Neural progenitor cell (in vitro differentiated cells): ENCODE results near the gene COG2. TPM values are rescaled to one million over a fixed set of nuclear protein-coding genes. Genes with fewer than 3 reads are reported as not detected.
"Not testable (repeated sequence)": the region's sequence is repeated elsewhere in the genome, so short reads cannot be mapped to it uniquely, and the experiment has no call there.

Experiments used
- DNase-seq: peaks from one replicate; pipeline ENCODE4 v3.0.0-alpha.2; 2016; ENCODE audit warnings: low spot score
- H2AFZ ChIP-seq: fragments of 200-600 bp; sonication (generic); replicated peaks from 2 replicates; pipeline ENCODE4 v1.6.1; 2016; ENCODE audit warnings: antibody characterized with exemption
- H3F3A ChIP-seq: fragments of 200-600 bp; sonication (generic); 2 replicates; pipeline ENCODE4 v1.6.1; 2016; ENCODE audit warnings: antibody characterized with exemption, low read depth
- H3K27ac ChIP-seq: fragments of 200-600 bp; sonication (generic); 2 replicates; pipeline ENCODE4 v1.5.1; 2016; ENCODE audit warnings: mild to moderate bottlenecking
- H3K27me3 ChIP-seq: fragments of 200-600 bp; sonication (generic); 2 replicates; pipeline ENCODE4 v1.6.1; 2016; ENCODE audit warnings: mild to moderate bottlenecking, moderate library complexity
- H3K36me3 ChIP-seq: fragments of 200-600 bp; sonication (generic); 2 replicates; pipeline ENCODE4 v1.5.1; 2016
- H3K4me1 ChIP-seq: fragments of 200-600 bp; sonication (generic); 2 replicates; pipeline ENCODE4 v1.6.1; 2016; ENCODE audit warnings: mixed run types
- H3K4me2 ChIP-seq: fragments of 200-600 bp; sonication (generic); 2 replicates; pipeline ENCODE4 v1.6.1; 2016
- H3K4me3 ChIP-seq: fragments of 200-600 bp; sonication (generic); 2 replicates; pipeline ENCODE4 v1.5.1; 2016
- H3K79me2 ChIP-seq: fragments of 200-600 bp; sonication (generic); 2 replicates; pipeline ENCODE4 v1.6.1; 2016; ENCODE audit warnings: low read depth
- H3K9ac ChIP-seq: fragments of 200-600 bp; sonication (generic); 2 replicates; pipeline ENCODE4 v1.6.1; 2016
- H3K9me3 ChIP-seq: fragments of 200-600 bp; sonication (generic); 2 replicates; pipeline ENCODE4 v1.5.1; 2016; ENCODE audit warnings: low read depth
- H4K20me1 ChIP-seq: fragments of 200-600 bp; sonication (generic); 2 replicates; pipeline ENCODE4 v1.6.1; 2016; ENCODE audit warnings: low read depth
- H3K27ac Mint-ChIP-seq: 3 replicates; pipeline ENCODE4 v1.8.0; 2021; ENCODE audit warnings: mixed read lengths
- H3K27me3 Mint-ChIP-seq: 2 replicates; pipeline ENCODE4 v1.8.0; 2022; ENCODE audit warnings: low read depth, mild to moderate bottlenecking, inconsistent platforms, moderate library complexity, mixed read lengths; ENCODE audit not compliant: insufficient read depth
- H3K36me3 Mint-ChIP-seq: 3 replicates; pipeline ENCODE4 v1.8.0; 2021; ENCODE audit warnings: mixed read lengths
- H3K4me1 Mint-ChIP-seq: 3 replicates; pipeline ENCODE4 v1.8.0; 2021; ENCODE audit warnings: mixed read lengths
- H3K4me3 Mint-ChIP-seq: 3 replicates; pipeline ENCODE4 v1.8.0; 2021; ENCODE audit warnings: mild to moderate bottlenecking, moderate library complexity, mixed read lengths
- H3K9me3 Mint-ChIP-seq: 3 replicates; pipeline ENCODE4 v1.8.0; 2020; ENCODE audit warnings: mixed read lengths
- CTCF ChIP-seq: fragments of 200-600 bp; sonication (generic); IDR thresholded peaks from 2 replicates; pipeline ENCODE4 v1.5.1; 2017; ENCODE audit warnings: antibody characterized with exemption, mild to moderate bottlenecking
- EZH2 ChIP-seq: fragments of 200-600 bp; sonication (generic); IDR thresholded peaks from 2 replicates; pipeline ENCODE4 v1.6.1; 2017; ENCODE audit warnings: antibody characterized with exemption, mild to moderate bottlenecking, moderate library complexity
- EZH2phosphoT487 ChIP-seq: fragments of 200-600 bp; sonication (generic); IDR thresholded peaks from 2 replicates; pipeline ENCODE4 v1.6.1; 2017; ENCODE audit warnings: antibody characterized with exemption
- total RNA-seq: library from RNA; depleted of rRNA; stranded (reverse); fragments of >200 nt; gene quantifications from 2 replicates; pipeline ENCODE4 v1.2.3, GENCODE V29; 2015; ENCODE audit warnings: low replicate concordance

Gene COG2
- total RNA-seq, 1 donor from 2014 or later: 38.9 TPM

GRCh38 chr1:230599926-230600656, 42.2 kb upstream of the COG2 start:
- Mint-ChIP-seq H3K27ac (no peak overlapping the region), H3K4me3 (no peak overlapping the region), H3K9me3 (peaks cover 15% of the 10 kb centered on the region), H3K36me3 (no peaks in the 10 kb centered on the region), H3K4me1 (no peaks in the 10 kb centered on the region), H3K27me3 (peaks cover 3% of the 10 kb centered on the region)
- Histone ChIP-seq H3K4me1 (no peaks in the 10 kb centered on the region), H3K9ac (no peak overlapping the region), H3K27ac (no peak overlapping the region), H3K27me3 (no peaks in the 10 kb centered on the region), H3F3A (no peaks in the 10 kb centered on the region), H2AFZ (no peak overlapping the region), H3K4me2 (no peak overlapping the region), H3K9me3 (no peaks in the 10 kb centered on the region), H3K79me2 (no peaks in the 10 kb centered on the region), H4K20me1 (no peaks in the 10 kb centered on the region), H3K4me3 (no peak overlapping the region), H3K36me3 (peaks cover 6% of the 10 kb centered on the region)
- TF ChIP-seq CTCF (no peak), EZH2phosphoT487 (no peak), EZH2 (no peak)
- DNase-seq: no peak

DNA sequence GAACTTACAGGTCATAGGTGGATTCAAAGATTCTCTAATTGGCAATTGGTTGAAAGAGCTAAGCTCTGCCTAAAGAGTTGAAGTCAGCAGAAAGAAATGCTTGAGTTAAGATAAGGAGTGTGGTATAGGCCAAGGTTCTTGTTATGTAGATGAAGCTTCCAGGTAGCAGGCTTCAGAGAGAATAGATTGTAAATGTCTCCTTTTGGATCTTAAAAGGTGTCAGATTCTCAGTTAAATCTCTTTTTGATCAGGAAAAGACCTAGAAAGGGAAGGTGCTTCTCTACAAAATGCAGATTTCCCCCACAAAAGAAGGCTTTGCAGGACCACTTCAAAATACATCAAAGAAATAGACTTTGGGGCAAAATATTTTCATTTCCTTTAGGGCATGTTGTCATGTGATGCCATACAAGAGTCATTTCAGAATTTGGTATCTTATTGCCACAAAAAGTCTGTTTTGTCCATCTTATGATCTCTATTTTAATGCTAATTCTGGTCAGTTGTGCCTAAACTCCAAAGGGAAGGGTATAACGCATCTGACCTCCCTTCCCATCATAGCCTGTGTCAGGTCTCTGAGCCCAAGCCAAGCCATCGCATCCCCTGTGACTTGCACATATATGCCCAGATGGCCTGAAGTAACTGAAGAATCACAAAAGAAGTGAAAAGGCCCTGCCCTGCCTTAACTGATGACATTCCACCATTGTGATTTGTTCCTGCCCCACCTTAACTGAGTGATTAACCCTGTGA, 41.5 kb upstream of the COG2 start:
- not testable (repeated sequence) for H3K4me2 ChIP-seq, H3K27ac ChIP-seq, H3K9me3 ChIP-seq, H3F3A ChIP-seq, H3K36me3 Mint-ChIP-seq, H3K4me1 ChIP-seq, H4K20me1 ChIP-seq, H3K36me3 ChIP-seq, H3K4me1 Mint-ChIP-seq, H3K27me3 ChIP-seq, H3K79me2 ChIP-seq, H3K4me3 ChIP-seq, H3K27ac Mint-ChIP-seq, H3K9ac ChIP-seq, H3K27me3 Mint-ChIP-seq, DNase-seq, H2AFZ ChIP-seq, H3K4me3 Mint-ChIP-seq
- peaks cover 15% of the 10 kb centered on the region for H3K9me3 Mint-ChIP-seq

DNA sequence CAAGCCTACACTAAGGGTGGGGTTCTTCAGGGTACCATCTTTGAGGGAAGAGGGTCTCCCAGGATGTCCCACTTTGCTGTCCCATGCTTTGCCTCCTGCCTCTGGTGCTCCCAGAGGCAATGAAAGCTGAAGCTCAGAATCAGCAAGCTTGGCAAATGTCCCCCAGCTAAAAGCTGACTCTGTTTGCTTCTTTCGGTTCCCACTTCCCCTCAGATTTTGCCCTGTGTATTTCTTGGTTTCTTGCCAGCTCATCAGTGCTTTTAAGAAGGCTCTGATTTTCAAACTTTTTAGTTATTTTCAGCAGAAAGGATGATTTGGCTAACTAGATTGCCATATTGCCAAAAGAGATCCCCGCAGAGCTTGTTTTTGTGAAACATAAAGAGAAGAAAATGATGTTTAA, 33.1 kb upstream of the COG2 start:
- no peaks in the 10 kb centered on the region for H3K79me2 ChIP-seq
- no peak overlapping the region for H3K9ac ChIP-seq
- H3K4me3 ChIP-seq: no peak overlapping the region
- Mint-ChIP-seq H3K27me3 (peaks cover under 1% of the 10 kb centered on the region), H3K27ac (no peak overlapping the region), H3K4me1 (peaks cover 12% of the 10 kb centered on the region), H3K4me3 (no peak overlapping the region), H3K36me3 (no peaks in the 10 kb centered on the region), H3K9me3 (no peaks in the 10 kb centered on the region)
- H4K20me1 ChIP-seq: no peaks in the 10 kb centered on the region
- H3K36me3 ChIP-seq: no peaks in the 10 kb centered on the region
- peaks cover 16% of the 10 kb centered on the region for H3K4me1 ChIP-seq
- H3K27ac ChIP-seq: no peak overlapping the region
- no peaks in the 10 kb centered on the region for H3K9me3 ChIP-seq
- no peak for DNase-seq
- H3F3A ChIP-seq: no peaks in the 10 kb centered on the region
- peak overlapping the region; percentile 29 for H2AFZ ChIP-seq
- H3K27me3 ChIP-seq: no peaks in the 10 kb centered on the region
- TF ChIP-seq EZH2phosphoT487: no peak
- TF ChIP-seq CTCF: no peak
- no peak for TF ChIP-seq EZH2
- H3K4me2 ChIP-seq: no peak overlapping the region

- H3K4me3 Mint-ChIP-seq: no peak overlapping the region
- no peaks in the 10 kb centered on the region for H3K27me3 ChIP-seq
- DNase-seq: no peak
- no peak for TF ChIP-seq EZH2
- no peak for TF ChIP-seq EZH2phosphoT487
- TF ChIP-seq CTCF: no peak
- peak overlapping the region; percentile 2 for H2AFZ ChIP-seq
- H3K27me3 Mint-ChIP-seq: peaks cover 2% of the 10 kb centered on the region
- no peak overlapping the region for H3K4me3 ChIP-seq
- H3K79me2 ChIP-seq: no peaks in the 10 kb centered on the region
- H3K36me3 Mint-ChIP-seq: no peaks in the 10 kb centered on the region
- H3K27ac Mint-ChIP-seq: no peak overlapping the region
- H3K36me3 ChIP-seq: no peaks in the 10 kb centered on the region
- no peak overlapping the region for H3K9ac ChIP-seq
- H3K9me3 Mint-ChIP-seq: no peaks in the 10 kb centered on the region
- H3K4me2 ChIP-seq: peak overlapping the region; percentile 31
- H3K4me1 ChIP-seq: peaks cover 16% of the 10 kb centered on the region
- H3K9me3 ChIP-seq: no peaks in the 10 kb centered on the region
- H4K20me1 ChIP-seq: no peaks in the 10 kb centered on the region
- H3F3A ChIP-seq: no peaks in the 10 kb centered on the region
- H3K4me1 Mint-ChIP-seq: peaks cover 12% of the 10 kb centered on the region
- H3K27ac ChIP-seq: no peak overlapping the region
Measured at GRCh38 chr1:230610589-230610988, 31.7 kb upstream of the COG2 start.
